ENCODE data around the gene SRD5A3.

GRCh38 chr4:55373461-55373860, 27.4 kb downstream of the SRD5A3 start:
- TF ChIP-seq EP300 (IDR thresholded peaks at IDR 0.05) (no peak), CTCF (IDR thresholded peaks at IDR 0.05) (no peak), POLR2A (IDR thresholded peaks at IDR 0.05) (no peak), POLR2AphosphoS5 (IDR thresholded peaks at IDR 0.05) (no peak)

All from suprapubic skin (tissue), 4 donors.